ENCODE measurements around the gene PSMD11. TPM values are rescaled to one million over a fixed set of nuclear protein-coding genes. Genes with fewer than 3 reads are reported as not detected.

The PSMD11 gene
- total RNA-seq, 1 donor from 2014 or later: 85.0 TPM

- Mint-ChIP-seq H3K4me3 (ENCODE audit: unreplicated experiment) (no peak overlapping the region), H3K36me3 (ENCODE audit: unreplicated experiment) (no peaks in the 10 kb centered on the region), H3K9me3 (ENCODE audit: unreplicated experiment) (no peaks in the 10 kb centered on the region), H3K27me3 (ENCODE audit: unreplicated experiment) (no peaks in the 10 kb centered on the region), H3K4me1 (ENCODE audit: unreplicated experiment) (peaks cover 8% of the 10 kb centered on the region), H3K27ac (ENCODE audit: unreplicated experiment) (no peak overlapping the region)
- TF ChIP-seq CTCF (IDR thresholded peaks at IDR 0.05): no peak
- DNase-seq (ENCODE audit: extremely low spot score, unreplicated experiment): no peak
Observed at GRCh38 chr17:32525122-32525521, 80.8 kb downstream of the PSMD11 start.

DNA sequence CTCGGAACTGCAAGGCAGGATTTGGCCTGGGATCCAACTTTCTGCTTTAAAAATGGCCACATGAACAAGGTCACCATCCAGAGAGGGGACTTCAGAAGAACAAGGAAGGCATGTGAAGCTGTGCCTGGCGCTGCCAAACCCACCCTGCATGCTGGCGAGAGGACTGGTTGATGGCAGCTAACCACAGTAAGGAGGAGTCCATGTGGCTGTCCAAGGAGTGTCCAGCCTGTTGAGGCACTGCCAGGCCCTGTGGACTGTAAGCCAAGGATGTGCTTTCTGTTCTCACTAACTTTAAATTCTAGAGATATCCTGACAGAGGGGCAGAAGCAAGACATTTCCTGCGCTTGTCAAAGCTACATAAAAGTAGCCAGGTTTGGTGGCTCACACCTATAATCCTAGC lies 82.8 kb downstream of the PSMD11 start:
- no peaks in the 10 kb centered on the region for H3K36me3 Mint-ChIP-seq (ENCODE audit: unreplicated experiment)
- no peaks in the 10 kb centered on the region for H3K27me3 Mint-ChIP-seq (ENCODE audit: unreplicated experiment)
- DNase-seq (ENCODE audit: extremely low spot score, unreplicated experiment): no peak
- peaks cover 4% of the 10 kb centered on the region for H3K4me1 Mint-ChIP-seq (ENCODE audit: unreplicated experiment)
- H3K27ac Mint-ChIP-seq (ENCODE audit: unreplicated experiment): no peak overlapping the region
- no peaks in the 10 kb centered on the region for H3K9me3 Mint-ChIP-seq (ENCODE audit: unreplicated experiment)
- TF ChIP-seq CTCF (IDR thresholded peaks at IDR 0.05): no peak
- no peak overlapping the region for H3K4me3 Mint-ChIP-seq (ENCODE audit: unreplicated experiment)

- no peak for TF ChIP-seq CTCF (IDR thresholded peaks at IDR 0.05)
- no peaks in the 10 kb centered on the region for H3K27me3 Mint-ChIP-seq (ENCODE audit: unreplicated experiment)
Observed at GRCh38 chr17:32528825-32529224, 84.5 kb downstream of the PSMD11 start.

GRCh38 chr17:32529604-32530003 lies 85.3 kb downstream of the PSMD11 start:
- peaks cover 4% of the 10 kb centered on the region for H3K4me1 Mint-ChIP-seq (ENCODE audit: unreplicated experiment)
- H3K27me3 Mint-ChIP-seq (ENCODE audit: unreplicated experiment): no peaks in the 10 kb centered on the region
- TF ChIP-seq CTCF (IDR thresholded peaks at IDR 0.05): no peak
- no peak overlapping the region for H3K27ac Mint-ChIP-seq (ENCODE audit: unreplicated experiment)
- peaks cover 2% of the 10 kb centered on the region for H3K36me3 Mint-ChIP-seq (ENCODE audit: unreplicated experiment)
- H3K9me3 Mint-ChIP-seq (ENCODE audit: unreplicated experiment): no peaks in the 10 kb centered on the region
- no peak overlapping the region for H3K4me3 Mint-ChIP-seq (ENCODE audit: unreplicated experiment)
- no peak for DNase-seq (ENCODE audit: extremely low spot score, unreplicated experiment)

More at GRCh38 chr17:32528825-32529224, 84.5 kb downstream of the PSMD11 start:
- no peak for DNase-seq (ENCODE audit: extremely low spot score, unreplicated experiment)
- Mint-ChIP-seq H3K27ac (ENCODE audit: unreplicated experiment) (no peak overlapping the region), H3K9me3 (ENCODE audit: unreplicated experiment) (no peaks in the 10 kb centered on the region), H3K4me1 (ENCODE audit: unreplicated experiment) (peaks cover 4% of the 10 kb centered on the region), H3K36me3 (ENCODE audit: unreplicated experiment) (peaks cover 2% of the 10 kb centered on the region), H3K4me3 (ENCODE audit: unreplicated experiment) (no peak overlapping the region)

Other genes with a start within 250 kb of the PSMD11 start
- gene RHBDL3, start 178.7 kb upstream of the PSMD11 start, total RNA-seq: 0.11 TPM in 1 of 2 replicates, not detected in the other
- 19.4 and 20.9 TPM in 2 replicates for gene C17orf75, start 102.3 kb upstream of the PSMD11 start, total RNA-seq
- gene ZNF207, start 94.4 kb upstream of the PSMD11 start, total RNA-seq: 144 and 153 TPM in 2 replicates
- 1.4 and 1.8 TPM in 2 replicates for gene CDK5R1, start 42.5 kb downstream of the PSMD11 start, total RNA-seq